K562 (cell line): Measurements from ENCODE around the gene LGALS14.

ENCODE experiments used
- ETV6 ChIP-seq, 3 experiments: fragments of 150-350 bp in 1 of 3; sonication (generic) in 1 of 3; formaldehyde crosslinking in 1 of 3; IDR thresholded peaks; 2 replicates each; pipeline versions ENCODE4 v1.6.1 to v1.8.0; 2014 to 2022; ENCODE audit warnings: borderline replicate concordance in 2 of 3, low read depth in 2 of 3, antibody characterized with exemption in 1 of 3, low read length in 1 of 3, mild to moderate bottlenecking in 1 of 3, missing genetic modification reagents in 1 of 3
- GABPA ChIP-seq: fragments of 200-800 bp; sonication (Bioruptor generic); conservative IDR thresholded peaks from 2 replicates; pipeline ENCODE4 v1.6.1; 2016; ENCODE audit warnings: low read depth, missing genetic modification characterization, missing compliant biosample characterization
- HIVEP1 ChIP-seq: fragments of 250-450 bp; sonication (Bioruptor Pico); IDR thresholded peaks from 2 replicates; pipeline ENCODE4 v1.4.0; 2020; ENCODE audit warnings: mild to moderate bottlenecking
- JUN ChIP-seq, 2 experiments: sonication (generic) in 1 of 2; formaldehyde crosslinking in 1 of 2; IDR thresholded peaks; 2 replicates each; pipeline versions ENCODE4 v1.6.1 to v1.8.0; 2012 to 2022; ENCODE audit warnings: borderline replicate concordance in 2 of 2, mild to moderate bottlenecking in 2 of 2, improper control_type of control experiment in 1 of 2, low read depth in 1 of 2, low read length in 1 of 2, missing genetic modification reagents in 1 of 2
- MAZ ChIP-seq, 2 experiments: fragments of 450-650 bp in 1 of 2; sonication (generic) in 1 of 2; formaldehyde crosslinking; IDR thresholded peaks in 1 of 2; conservative IDR thresholded peaks in 1 of 2; 2 replicates each; pipeline versions ENCODE4 v1.4.0 to v1.5.0; 2020; ENCODE audit warnings: mild to moderate bottlenecking in 1 of 2, missing genetic modification reagents in 1 of 2
- NFXL1 ChIP-seq: fragments of 450-650 bp; formaldehyde crosslinking; IDR thresholded peaks from 2 replicates; pipeline ENCODE4 v1.4.0; 2021; ENCODE audit warnings: mild to moderate bottlenecking
- RFX1 ChIP-seq: fragments of 450-650 bp; IDR thresholded peaks from 2 replicates; pipeline ENCODE4 v1.6.1; 2016; ENCODE audit warnings: mild to moderate bottlenecking, moderate library complexity
- RHOXF2B ChIP-seq: fragments of 250-450 bp; sonication (Bioruptor Pico); conservative IDR thresholded peaks from 2 replicates; pipeline ENCODE4 v1.5.1; 2021
- STAT5B ChIP-seq: fragments of 250-450 bp; sonication (Bioruptor Pico); IDR thresholded peaks from 2 replicates; pipeline ENCODE4 v1.8.0; 2021; ENCODE audit warnings: mild to moderate bottlenecking, inconsistent platforms
- ZSCAN29 ChIP-seq: fragments of 450-650 bp; IDR thresholded peaks from 2 replicates; pipeline ENCODE4 v1.6.1; 2017
- TF ChIP-seq, protein P1 (sequence below): fragments of 250-450 bp; sonication (Bioruptor Pico); IDR thresholded peaks from 2 replicates; pipeline ENCODE4 v1.9.0; 2021; ENCODE audit warnings: mild to moderate bottlenecking, inconsistent platforms
- TF ChIP-seq, protein P2 (sequence below): sonication (generic); formaldehyde crosslinking; IDR thresholded peaks from 2 replicates; pipeline ENCODE4 v1.4.0; 2020; ENCODE audit warnings: mild to moderate bottlenecking, missing genetic modification reagents
- TF ChIP-seq, protein P3 (sequence below), 2 experiments: fragments of 200-800 bp in 1 of 2; sonication (Bioruptor generic) in 1 of 2; sonication (generic) in 1 of 2; formaldehyde crosslinking in 1 of 2; IDR thresholded peaks in 1 of 2; conservative IDR thresholded peaks in 1 of 2; 2 replicates each; pipeline versions ENCODE4 v1.5.0 to v1.6.1; 2016 to 2020; ENCODE audit warnings: missing compliant biosample characterization in 1 of 2, missing genetic modification characterization in 1 of 2, missing genetic modification reagents in 1 of 2

DNA sequence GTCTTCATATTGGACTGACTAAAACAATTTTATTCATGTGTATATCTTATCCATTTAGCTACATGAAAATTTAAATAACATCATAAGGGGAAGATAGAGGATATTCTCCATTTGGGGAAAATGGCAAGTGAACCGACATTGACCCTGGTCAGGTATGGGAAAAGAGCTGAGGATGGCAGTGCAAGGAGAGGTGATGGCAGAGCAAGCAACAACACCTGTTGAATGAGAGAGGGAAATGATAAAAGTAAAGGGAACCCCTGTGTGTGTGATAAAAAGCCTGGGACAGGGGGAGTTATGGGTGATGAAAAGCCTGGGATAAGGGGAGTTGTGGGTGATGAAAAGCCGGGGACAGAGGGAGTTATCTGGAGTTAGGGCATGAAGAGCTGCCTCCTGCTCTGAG is 29.6 kb downstream of the LGALS14 start:
- TF ChIP-seq, protein P1, sequence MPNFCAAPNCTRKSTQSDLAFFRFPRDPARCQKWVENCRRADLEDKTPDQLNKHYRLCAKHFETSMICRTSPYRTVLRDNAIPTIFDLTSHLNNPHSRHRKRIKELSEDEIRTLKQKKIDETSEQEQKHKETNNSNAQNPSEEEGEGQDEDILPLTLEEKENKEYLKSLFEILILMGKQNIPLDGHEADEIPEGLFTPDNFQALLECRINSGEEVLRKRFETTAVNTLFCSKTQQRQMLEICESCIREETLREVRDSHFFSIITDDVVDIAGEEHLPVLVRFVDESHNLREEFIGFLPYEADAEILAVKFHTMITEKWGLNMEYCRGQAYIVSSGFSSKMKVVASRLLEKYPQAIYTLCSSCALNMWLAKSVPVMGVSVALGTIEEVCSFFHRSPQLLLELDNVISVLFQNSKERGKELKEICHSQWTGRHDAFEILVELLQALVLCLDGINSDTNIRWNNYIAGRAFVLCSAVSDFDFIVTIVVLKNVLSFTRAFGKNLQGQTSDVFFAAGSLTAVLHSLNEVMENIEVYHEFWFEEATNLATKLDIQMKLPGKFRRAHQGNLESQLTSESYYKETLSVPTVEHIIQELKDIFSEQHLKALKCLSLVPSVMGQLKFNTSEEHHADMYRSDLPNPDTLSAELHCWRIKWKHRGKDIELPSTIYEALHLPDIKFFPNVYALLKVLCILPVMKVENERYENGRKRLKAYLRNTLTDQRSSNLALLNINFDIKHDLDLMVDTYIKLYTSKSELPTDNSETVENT (CRISPR knock-in tag), result no peak
- TF ChIP-seq STAT5B (CRISPR knock-in tag) (no peak), JUN (IDR thresholded peaks at IDR 0.05; ENCODE audit: borderline replicate concordance, low read depth, low read length) (no peak), JUN (CRISPR knock-in tag; IDR thresholded peaks at IDR 0.05; ENCODE audit: borderline replicate concordance) (no peak), HIVEP1 (no peak), RFX1 (no peak), ZSCAN29 (no peak), NFXL1 (CRISPR knock-in tag) (no peak), GABPA (tag) (no peak), RHOXF2B (no peak), MAZ (CRISPR knock-in tag; conservative IDR thresholded peaks at IDR 0.05 in 1 of 2, IDR thresholded peaks at IDR 0.05 in 1 of 2) (no peak), ETV6 (IDR thresholded peaks at IDR 0.05; ENCODE audit: borderline replicate concordance in 1 of 2, low read depth in 2 of 2, low read length in 1 of 2) (no peak), ETV6 (CRISPR knock-in tag; IDR thresholded peaks at IDR 0.05; ENCODE audit: borderline replicate concordance) (no peak)
- TF ChIP-seq, protein P2, sequence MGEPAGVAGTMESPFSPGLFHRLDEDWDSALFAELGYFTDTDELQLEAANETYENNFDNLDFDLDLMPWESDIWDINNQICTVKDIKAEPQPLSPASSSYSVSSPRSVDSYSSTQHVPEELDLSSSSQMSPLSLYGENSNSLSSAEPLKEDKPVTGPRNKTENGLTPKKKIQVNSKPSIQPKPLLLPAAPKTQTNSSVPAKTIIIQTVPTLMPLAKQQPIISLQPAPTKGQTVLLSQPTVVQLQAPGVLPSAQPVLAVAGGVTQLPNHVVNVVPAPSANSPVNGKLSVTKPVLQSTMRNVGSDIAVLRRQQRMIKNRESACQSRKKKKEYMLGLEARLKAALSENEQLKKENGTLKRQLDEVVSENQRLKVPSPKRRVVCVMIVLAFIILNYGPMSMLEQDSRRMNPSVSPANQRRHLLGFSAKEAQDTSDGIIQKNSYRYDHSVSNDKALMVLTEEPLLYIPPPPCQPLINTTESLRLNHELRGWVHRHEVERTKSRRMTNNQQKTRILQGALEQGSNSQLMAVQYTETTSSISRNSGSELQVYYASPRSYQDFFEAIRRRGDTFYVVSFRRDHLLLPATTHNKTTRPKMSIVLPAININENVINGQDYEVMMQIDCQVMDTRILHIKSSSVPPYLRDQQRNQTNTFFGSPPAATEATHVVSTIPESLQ (CRISPR knock-in tag), result no peak
- TF ChIP-seq, protein P3, sequence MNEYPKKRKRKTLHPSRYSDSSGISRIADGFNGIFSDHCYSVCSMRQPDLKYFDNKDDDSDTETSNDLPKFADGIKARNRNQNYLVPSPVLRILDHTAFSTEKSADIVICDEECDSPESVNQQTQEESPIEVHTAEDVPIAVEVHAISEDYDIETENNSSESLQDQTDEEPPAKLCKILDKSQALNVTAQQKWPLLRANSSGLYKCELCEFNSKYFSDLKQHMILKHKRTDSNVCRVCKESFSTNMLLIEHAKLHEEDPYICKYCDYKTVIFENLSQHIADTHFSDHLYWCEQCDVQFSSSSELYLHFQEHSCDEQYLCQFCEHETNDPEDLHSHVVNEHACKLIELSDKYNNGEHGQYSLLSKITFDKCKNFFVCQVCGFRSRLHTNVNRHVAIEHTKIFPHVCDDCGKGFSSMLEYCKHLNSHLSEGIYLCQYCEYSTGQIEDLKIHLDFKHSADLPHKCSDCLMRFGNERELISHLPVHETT (CRISPR knock-in tag; conservative IDR thresholded peaks at IDR 0.05 in 1 of 2, IDR thresholded peaks at IDR 0.05 in 1 of 2), result no peak
